Mesenchymal stem cell (in vitro differentiated cells and primary cell): ENCODE data around the gene NME2.
"Not testable (repeated sequence)": the region's sequence is repeated elsewhere in the genome, so short reads cannot be mapped to it uniquely, and the experiment has no call there.

Experiments used
- DNase-seq: peaks from one replicate; pipeline ENCODE4 v3.0.0-alpha.2; 2013
- H2AFZ ChIP-seq: one replicate; pipeline ENCODE4 v1.6.1; 2013; ENCODE audit warnings: low read depth, mild to moderate bottlenecking, control low read depth, inconsistent platforms, low read length, moderate library complexity
- H2AK5ac ChIP-seq: 2 replicates; pipeline ENCODE4 v1.6.1; 2013; ENCODE audit warnings: low read length, moderate library complexity, mild to moderate bottlenecking, inconsistent platforms; ENCODE audit not compliant: severe bottlenecking
- H2BK120ac ChIP-seq: one replicate; pipeline ENCODE4 v1.6.1; 2013; ENCODE audit warnings: low read depth, mild to moderate bottlenecking, inconsistent platforms, low read length, moderate library complexity
- H2BK12ac ChIP-seq, 2 experiments: one replicate each; pipeline ENCODE4 v1.6.1; 2013; ENCODE audit warnings: inconsistent platforms in 2 of 2, low read length in 2 of 2, mild to moderate bottlenecking in 2 of 2, moderate library complexity in 2 of 2, control low read depth in 1 of 2
- H2BK15ac ChIP-seq: one replicate; pipeline ENCODE4 v1.6.1; 2013; ENCODE audit warnings: mild to moderate bottlenecking, low read depth, inconsistent platforms; ENCODE audit not compliant: poor library complexity, severe bottlenecking
- H2BK5ac ChIP-seq: 2 replicates; pipeline ENCODE4 v1.6.1; 2013; ENCODE audit warnings: low read depth, mild to moderate bottlenecking, low read length, control low read depth, inconsistent platforms; ENCODE audit not compliant: poor library complexity, severe bottlenecking
- H3K14ac ChIP-seq, 2 experiments: one replicate each; pipeline ENCODE4 v1.6.1; 2013; ENCODE audit warnings: inconsistent platforms in 2 of 2, low read length in 2 of 2, control low read depth in 1 of 2, mild to moderate bottlenecking in 1 of 2, moderate library complexity in 1 of 2
- H3K18ac ChIP-seq, 2 experiments: one replicate each; pipeline ENCODE4 v1.6.1; 2013; ENCODE audit warnings: inconsistent platforms in 2 of 2, low read length in 2 of 2, control low read depth in 1 of 2, low read depth in 1 of 2, mild to moderate bottlenecking in 1 of 2
- H3K23ac ChIP-seq, 2 experiments: one replicate each; pipeline ENCODE4 v1.6.1; 2013; ENCODE audit warnings: inconsistent platforms in 2 of 2, low read length in 2 of 2, mild to moderate bottlenecking in 2 of 2, moderate library complexity in 2 of 2, control low read depth in 1 of 2
- H3K27ac ChIP-seq: 2 replicates; pipeline ENCODE4 v1.5.1; 2013; ENCODE audit warnings: mild to moderate bottlenecking, moderate library complexity, low read length, control low read depth, inconsistent platforms; ENCODE audit not compliant: poor library complexity, severe bottlenecking
- H3K27me3 ChIP-seq, 2 experiments: 2 replicates each; pipeline versions ENCODE4 v1.6.1 to v1.7.0; 2013; ENCODE audit warnings: low read length in 2 of 2, mild to moderate bottlenecking in 2 of 2, moderate library complexity in 2 of 2, control low read depth in 1 of 2, inconsistent platforms in 1 of 2; ENCODE audit not compliant: control insufficient read depth in 1 of 2, insufficient read depth in 1 of 2
- H3K36me3 ChIP-seq, 2 experiments: 2 replicates each; pipeline versions ENCODE4 v1.6.1 to v1.7.0; 2013; ENCODE audit warnings: low read length in 2 of 2, control low read depth in 1 of 2, inconsistent platforms in 1 of 2, low read depth in 1 of 2, mild to moderate bottlenecking in 1 of 2; ENCODE audit not compliant: insufficient read depth in 2 of 2, control insufficient read depth in 1 of 2
- H3K4ac ChIP-seq, 2 experiments: one replicate each; pipeline ENCODE4 v1.6.1; 2013; ENCODE audit warnings: inconsistent platforms in 2 of 2, low read length in 2 of 2, mild to moderate bottlenecking in 2 of 2, moderate library complexity in 2 of 2, control low read depth in 1 of 2, low read depth in 1 of 2
- H3K4me1 ChIP-seq: 2 replicates; pipeline ENCODE4 v1.6.1; 2013; ENCODE audit warnings: low read depth, low read length, control low read depth; ENCODE audit not compliant: control insufficient read depth, insufficient read depth
- H3K4me2 ChIP-seq: 2 replicates; pipeline ENCODE4 v1.6.1; 2013; ENCODE audit warnings: low read length, mild to moderate bottlenecking, inconsistent platforms; ENCODE audit not compliant: poor library complexity, severe bottlenecking
- H3K4me3 ChIP-seq, 2 experiments: 2 replicates each; pipeline versions ENCODE4 v1.5.1 to v1.7.0; 2013; ENCODE audit warnings: low read length in 2 of 2, mild to moderate bottlenecking in 2 of 2, control low read depth in 1 of 2, low read depth in 1 of 2; ENCODE audit not compliant: insufficient read depth in 1 of 2
- H3K79me1 ChIP-seq: replicated peaks from 2 replicates; pipeline ENCODE4 v1.6.1; 2013; ENCODE audit warnings: mild to moderate bottlenecking, control low read depth, low read length, inconsistent platforms; ENCODE audit not compliant: poor library complexity, severe bottlenecking
- H3K9ac ChIP-seq: 2 replicates; pipeline ENCODE4 v1.7.0; 2013; ENCODE audit warnings: mild to moderate bottlenecking, low read length, moderate library complexity
- H3K9me3 ChIP-seq: 2 replicates; pipeline ENCODE4 v1.7.0; 2013; ENCODE audit warnings: mild to moderate bottlenecking, low read length; ENCODE audit not compliant: control insufficient read depth
- H4K8ac ChIP-seq: one replicate; pipeline ENCODE4 v1.6.1; 2013; ENCODE audit warnings: inconsistent platforms, mild to moderate bottlenecking, low read length, moderate library complexity
- H4K91ac ChIP-seq: one replicate; pipeline ENCODE4 v1.6.1; 2013; ENCODE audit warnings: mild to moderate bottlenecking, low read length, inconsistent platforms
- WGBS: methylation state at CpG from one replicate; pipeline ENCODE4 v1.1.7; 2013; ENCODE audit warnings: mixed read lengths; 5-methylcytosine and 5-hydroxymethylcytosine counted together

NME2 gene

GRCh38 chr17:51122473-51123115 is 43.6 kb upstream of the NME2 start:
- peak overlapping the region; percentile 99 for H3K9ac ChIP-seq
- H2BK120ac ChIP-seq, H3K14ac ChIP-seq, H2AK5ac ChIP-seq, H3K79me1 ChIP-seq, H4K8ac ChIP-seq, DNase-seq, H3K9me3 ChIP-seq, H3K23ac ChIP-seq, H3K27me3 ChIP-seq, H2BK15ac ChIP-seq, H2AFZ ChIP-seq, H3K18ac ChIP-seq, H3K36me3 ChIP-seq, H4K91ac ChIP-seq, H3K4me3 ChIP-seq, H2BK12ac ChIP-seq, H2BK5ac ChIP-seq, H3K4ac ChIP-seq: not testable (repeated sequence)
- 90% methylated on average over 7 of the region's 10 CpGs for WGBS
- peak overlapping the region; percentile 79 for H3K4me2 ChIP-seq
- peak overlapping the region; percentile 99 for H3K27ac ChIP-seq
- peaks cover 11% of the 10 kb centered on the region for H3K4me1 ChIP-seq

GRCh38 chr17:51124640-51125503 is 41.3 kb upstream of the NME2 start:
- no peak overlapping the region for H3K9ac ChIP-seq
- peak overlapping the region; percentile 30 for H3K27ac ChIP-seq
- DNase-seq: no peak
- no peaks in the 10 kb centered on the region for H3K27me3 ChIP-seq
- no peak overlapping the region for H3K23ac ChIP-seq
- H3K18ac ChIP-seq: no peak overlapping the region
- H2BK120ac ChIP-seq: no peak overlapping the region
- H3K79me1 ChIP-seq: peaks cover 1% of the 10 kb centered on the region
- no peak overlapping the region for H2BK12ac ChIP-seq
- H2BK5ac ChIP-seq: no peak overlapping the region
- H2AK5ac ChIP-seq: peak overlapping the region; percentile 77
- no peak overlapping the region for H3K4ac ChIP-seq
- H3K36me3 ChIP-seq: no peaks in the 10 kb centered on the region
- H3K4me1 ChIP-seq: peaks cover 6% of the 10 kb centered on the region
- H3K14ac ChIP-seq: no peak overlapping the region
- no peaks in the 10 kb centered on the region for H3K9me3 ChIP-seq
- H4K91ac ChIP-seq: no peak overlapping the region
- no peak overlapping the region for H3K4me2 ChIP-seq
- H3K4me3 ChIP-seq: no peak overlapping the region
- no peak overlapping the region for H2AFZ ChIP-seq
- H2BK15ac ChIP-seq: no peak overlapping the region
- 86% methylated on average over 5 of the region's 5 CpGs for WGBS
- H4K8ac ChIP-seq: no peak overlapping the region

- H3K14ac ChIP-seq: no peak overlapping the region
- H3K4me1 ChIP-seq: peaks cover 5% of the 10 kb centered on the region
- H2AK5ac ChIP-seq: no peak overlapping the region
- H4K91ac ChIP-seq: no peak overlapping the region
- peak; percentile 45 for DNase-seq
- H3K27me3 ChIP-seq: no peaks in the 10 kb centered on the region
- H4K8ac ChIP-seq: no peak overlapping the region
- no peak overlapping the region for H2BK15ac ChIP-seq
- H2BK120ac ChIP-seq: no peak overlapping the region
- no peak overlapping the region for H3K4me3 ChIP-seq
- H2BK5ac ChIP-seq: no peak overlapping the region
- H3K4ac ChIP-seq: no peak overlapping the region
- H3K27ac ChIP-seq: no peak overlapping the region
- H2AFZ ChIP-seq: no peak overlapping the region
- no peak overlapping the region for H3K23ac ChIP-seq
- H3K79me1 ChIP-seq: no peaks in the 10 kb centered on the region
- no peak overlapping the region for H3K18ac ChIP-seq
- H2BK12ac ChIP-seq: no peak overlapping the region
- WGBS: 100% methylated on average over 1 of the region's 3 CpGs
- no peak overlapping the region for H3K9ac ChIP-seq
- H3K9me3 ChIP-seq: no peaks in the 10 kb centered on the region
- no peaks in the 10 kb centered on the region for H3K36me3 ChIP-seq
- no peak overlapping the region for H3K4me2 ChIP-seq
Observed at GRCh38 chr17:51128076-51128475, 38.1 kb upstream of the NME2 start.

- no peak overlapping the region for H2BK12ac ChIP-seq
- no peaks in the 10 kb centered on the region for H3K79me1 ChIP-seq
- H4K91ac ChIP-seq: no peak overlapping the region
- H4K8ac ChIP-seq: no peak overlapping the region
- no peak overlapping the region for H2BK120ac ChIP-seq
- H3K36me3 ChIP-seq: no peaks in the 10 kb centered on the region
- H3K23ac ChIP-seq: no peak overlapping the region
- H2BK15ac ChIP-seq: no peak overlapping the region
- H3K14ac ChIP-seq: no peak overlapping the region
- H3K27ac ChIP-seq: no peak overlapping the region
- H3K18ac ChIP-seq: no peak overlapping the region
- peaks cover 4% of the 10 kb centered on the region for H3K4me1 ChIP-seq
- H2BK5ac ChIP-seq: no peak overlapping the region
- peak overlapping the region in 1 of 2 experiments; percentile 4 for H3K4me3 ChIP-seq
- peak; percentile 55 for DNase-seq
- no peaks in the 10 kb centered on the region for H3K9me3 ChIP-seq
- H3K27me3 ChIP-seq: no peaks in the 10 kb centered on the region
- no peak overlapping the region for H3K4me2 ChIP-seq
- H3K4ac ChIP-seq: no peak overlapping the region
- no peak overlapping the region for H2AK5ac ChIP-seq
- no peak overlapping the region for H2AFZ ChIP-seq
- peak overlapping the region; percentile 49 for H3K9ac ChIP-seq
Observed at GRCh38 chr17:51132964-51133319, 33.3 kb upstream of the NME2 start.
